Ascending aorta (tissue), 2 donors: ENCODE measurements around the gene WDR64. TPM values are rescaled to one million over a fixed set of nuclear protein-coding genes. Genes with fewer than 3 reads are reported as not detected.

Source experiments
- DNase-seq, 2 donors: peaks; one replicate each; pipeline ENCODE4 v3.0.0-alpha.2; 2019; ENCODE audit warnings: low spot score in 2 of 2
- H3K27ac ChIP-seq, 2 donors: fragments of 200-600 bp; sonication (generic); one replicate each; pipeline ENCODE4 v1.5.1; 2016 to 2017; ENCODE audit warnings: mild to moderate bottlenecking in 1 of 2
- H3K27me3 ChIP-seq: fragments of 200-600 bp; sonication (generic); one replicate; pipeline ENCODE4 v1.5.1; 2017
- H3K36me3 ChIP-seq, 2 donors: fragments of 200-600 bp; sonication (generic); one replicate each; pipeline ENCODE4 v1.5.1; 2016
- H3K4me1 ChIP-seq, 2 donors: fragments of 200-600 bp; sonication (generic); one replicate each; pipeline ENCODE4 v1.5.1; 2016 to 2017; ENCODE audit warnings: mild to moderate bottlenecking in 1 of 2
- H3K4me3 ChIP-seq, 2 donors: fragments of 200-600 bp; sonication (generic); one replicate each; pipeline ENCODE4 v1.5.1; 2016 to 2017; ENCODE audit warnings: mild to moderate bottlenecking in 1 of 2
- H3K9me3 ChIP-seq, 2 donors: fragments of 200-600 bp; sonication (generic); one replicate each; pipeline ENCODE4 v1.5.1; 2016
- intact Hi-C: fragments of 100-400 bp; cut with DNase I; formaldehyde crosslinking; loops from one replicate; pipeline ENCODE4 v1.15.1; 2023
- total RNA-seq: library from RNA; depleted of rRNA; stranded (reverse); fragments of >200 nt; gene quantifications from one replicate; pipeline ENCODE4 v1.1.0, GENCODE V29; 2016
- TF ChIP-seq, protein P1 (sequence below), 3 experiments: fragments of 200-600 bp in 2 of 3; fragments of 450-650 bp in 1 of 3; sonication (generic) in 2 of 3; IDR thresholded peaks; one replicate each; pipeline ENCODE4 v1.5.1; 2016 to 2019; ENCODE audit warnings: antibody characterized with exemption in 3 of 3, mild to moderate bottlenecking in 1 of 3, moderate library complexity in 1 of 3

WDR64 gene
- total RNA-seq, 1 donor from 2014 or later = not detected

- no peaks in the 10 kb centered on the region for H3K9me3 ChIP-seq
- DNase-seq = no peak
- H3K27me3 ChIP-seq = no peaks in the 10 kb centered on the region
- no peak overlapping the region for H3K27ac ChIP-seq
- no peaks in the 10 kb centered on the region for H3K36me3 ChIP-seq
- H3K4me3 ChIP-seq = no peak overlapping the region
- TF ChIP-seq, protein P1, sequence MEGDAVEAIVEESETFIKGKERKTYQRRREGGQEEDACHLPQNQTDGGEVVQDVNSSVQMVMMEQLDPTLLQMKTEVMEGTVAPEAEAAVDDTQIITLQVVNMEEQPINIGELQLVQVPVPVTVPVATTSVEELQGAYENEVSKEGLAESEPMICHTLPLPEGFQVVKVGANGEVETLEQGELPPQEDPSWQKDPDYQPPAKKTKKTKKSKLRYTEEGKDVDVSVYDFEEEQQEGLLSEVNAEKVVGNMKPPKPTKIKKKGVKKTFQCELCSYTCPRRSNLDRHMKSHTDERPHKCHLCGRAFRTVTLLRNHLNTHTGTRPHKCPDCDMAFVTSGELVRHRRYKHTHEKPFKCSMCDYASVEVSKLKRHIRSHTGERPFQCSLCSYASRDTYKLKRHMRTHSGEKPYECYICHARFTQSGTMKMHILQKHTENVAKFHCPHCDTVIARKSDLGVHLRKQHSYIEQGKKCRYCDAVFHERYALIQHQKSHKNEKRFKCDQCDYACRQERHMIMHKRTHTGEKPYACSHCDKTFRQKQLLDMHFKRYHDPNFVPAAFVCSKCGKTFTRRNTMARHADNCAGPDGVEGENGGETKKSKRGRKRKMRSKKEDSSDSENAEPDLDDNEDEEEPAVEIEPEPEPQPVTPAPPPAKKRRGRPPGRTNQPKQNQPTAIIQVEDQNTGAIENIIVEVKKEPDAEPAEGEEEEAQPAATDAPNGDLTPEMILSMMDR (IDR thresholded peaks at IDR 0.05) = no peak
- intact Hi-C loops = no loop called here
- no peaks in the 10 kb centered on the region for H3K4me1 ChIP-seq
Observed at GRCh38 chr1:241608379-241609033, 43.6 kb upstream of the WDR64 start.

DNA sequence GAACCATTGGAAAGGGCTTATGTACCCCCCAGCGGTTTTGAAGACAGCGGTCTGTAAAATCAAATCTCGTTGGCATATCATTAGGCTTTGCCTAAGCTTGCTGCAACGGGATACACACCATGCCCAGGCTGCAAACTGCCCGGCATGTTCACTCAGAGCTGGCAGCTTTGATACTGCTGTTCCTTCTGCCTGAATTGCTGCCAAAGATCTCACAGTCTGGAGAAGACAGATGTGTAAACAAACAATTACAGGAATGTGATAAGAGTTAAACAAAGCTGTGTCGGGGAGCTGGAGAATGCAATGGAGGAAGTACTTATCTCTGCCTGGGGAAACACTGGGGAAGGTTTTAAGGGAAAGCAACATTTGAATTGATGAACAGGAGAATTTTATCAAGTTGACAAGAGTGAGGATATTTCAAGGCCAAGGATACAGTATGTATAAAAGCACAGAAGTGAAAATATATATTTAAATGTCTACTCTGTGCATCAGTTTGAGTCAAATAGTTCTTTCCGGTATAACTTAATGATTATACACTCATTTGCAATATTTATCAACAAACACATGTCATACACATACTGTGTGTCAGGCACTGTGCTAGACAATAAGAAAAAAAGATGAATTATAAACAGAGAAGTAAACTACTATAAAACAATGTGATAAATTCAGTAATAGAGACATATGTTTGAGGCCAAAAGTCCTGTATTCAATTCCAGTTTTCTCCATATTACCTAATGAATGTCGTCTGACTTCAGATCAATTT lies 41.8 kb upstream of the WDR64 start:
- H3K9me3 ChIP-seq = no peaks in the 10 kb centered on the region
- intact Hi-C loops = no loop called here
- H3K27ac ChIP-seq = no peak overlapping the region
- no peaks in the 10 kb centered on the region for H3K27me3 ChIP-seq
- TF ChIP-seq, protein P1 (IDR thresholded peaks at IDR 0.05) = no peak
- no peaks in the 10 kb centered on the region for H3K4me1 ChIP-seq
- no peak for DNase-seq
- H3K4me3 ChIP-seq = no peak overlapping the region
- no peaks in the 10 kb centered on the region for H3K36me3 ChIP-seq

- no peaks in the 10 kb centered on the region for H3K4me1 ChIP-seq
- TF ChIP-seq, protein P1 (IDR thresholded peaks at IDR 0.05) = peak; percentile 58 to 75 (median 60)
- intact Hi-C loops = loop anchor here (1.0 kb wide), 1 partner anchor 223 kb away; no protein-coding TSS in a partner anchor
- no peak overlapping the region for H3K27ac ChIP-seq
- DNase-seq = no peak
- no peaks in the 10 kb centered on the region for H3K9me3 ChIP-seq
- no peak overlapping the region for H3K4me3 ChIP-seq
- H3K36me3 ChIP-seq = no peaks in the 10 kb centered on the region
- H3K27me3 ChIP-seq = no peaks in the 10 kb centered on the region
Observed at GRCh38 chr1:241611063-241611462, 41.0 kb upstream of the WDR64 start.

DNA sequence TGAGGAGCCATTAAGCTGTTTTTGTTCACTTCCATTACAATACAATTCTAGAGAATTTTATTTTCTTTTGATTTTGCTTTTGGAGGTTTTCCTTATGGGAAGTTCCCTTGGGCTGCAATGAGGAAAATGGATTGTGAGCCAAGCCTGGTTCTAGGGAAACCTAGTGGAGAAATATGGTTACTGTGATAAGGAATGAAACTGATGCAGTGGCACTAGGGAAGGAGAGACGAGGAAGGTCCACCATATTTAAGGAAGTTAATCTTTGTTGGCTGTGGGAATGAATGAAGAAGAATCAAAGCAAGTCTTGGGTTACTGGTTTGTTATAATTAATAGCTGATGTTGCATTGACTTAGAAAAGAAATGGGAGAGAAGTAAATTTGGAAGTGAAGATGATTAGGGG lies 40.3 kb upstream of the WDR64 start:
- Histone ChIP-seq H3K4me1 (no peaks in the 10 kb centered on the region), H3K4me3 (no peak overlapping the region), H3K9me3 (no peaks in the 10 kb centered on the region), H3K27me3 (no peaks in the 10 kb centered on the region), H3K36me3 (no peaks in the 10 kb centered on the region), H3K27ac (no peak overlapping the region)
- intact Hi-C loops = loop anchor here (1.0 kb wide), 1 partner anchor 223 kb away; no protein-coding TSS in a partner anchor
- TF ChIP-seq, protein P1 (IDR thresholded peaks at IDR 0.05) = no peak
- DNase-seq = no peak

- DNase-seq = no peak
- intact Hi-C loops = no loop called here
- H3K36me3 ChIP-seq = no peaks in the 10 kb centered on the region
- TF ChIP-seq, protein P1 (IDR thresholded peaks at IDR 0.05) = no peak
- no peaks in the 10 kb centered on the region for H3K9me3 ChIP-seq
- no peak overlapping the region for H3K27ac ChIP-seq
- H3K4me1 ChIP-seq = no peaks in the 10 kb centered on the region
- no peak overlapping the region for H3K4me3 ChIP-seq
- no peaks in the 10 kb centered on the region for H3K27me3 ChIP-seq
Observed at GRCh38 chr1:241612533-241613477, 39.3 kb upstream of the WDR64 start.
